ENCODE measurements around the gene ATP2B2. TPM values are rescaled to one million over a fixed set of nuclear protein-coding genes. Genes with fewer than 3 reads are reported as not detected.

The ATP2B2 gene
- total and polyA plus RNA-seq, 2 experiments from 2014 or later: 0.42 to 0.63 TPM

DNA sequence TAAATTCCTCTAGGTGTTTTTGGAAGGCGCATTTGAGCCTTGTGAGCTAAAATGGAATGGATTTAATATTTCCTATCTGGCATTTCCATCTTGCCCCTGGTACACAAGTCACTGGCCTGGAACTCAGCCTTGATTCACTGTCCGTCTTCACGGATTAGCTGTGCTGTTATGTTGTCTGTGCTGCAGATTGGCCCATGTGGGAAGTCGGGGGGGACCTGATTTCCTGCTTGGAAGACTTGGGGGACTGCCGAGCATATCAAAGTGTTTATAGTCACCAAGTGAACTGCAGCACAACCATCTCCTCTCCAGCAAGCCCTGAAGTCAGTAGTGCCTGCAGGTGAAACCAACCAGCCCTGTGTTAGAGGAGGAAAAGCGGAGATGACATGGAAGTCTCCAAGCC lies 224.8 kb downstream of the ATP2B2 start:
- Mint-ChIP-seq H3K4me3 (no peak overlapping the region), H3K27me3 (ENCODE audit: insufficient read depth, low read depth, poor library complexity) (peaks cover 10% of the 10 kb centered on the region), H3K36me3 (ENCODE audit: low read depth) (peaks cover 46% of the 10 kb centered on the region), H3K9me3 (no peaks in the 10 kb centered on the region), H3K4me1 (no peaks in the 10 kb centered on the region; the same call in 2 of the 3 replicates), H3K27ac (no peak overlapping the region)
- TF ChIP-seq EZH2phosphoT487 (IDR thresholded peaks at IDR 0.05; ENCODE audit: unreplicated experiment) (no peak), POLR2AphosphoS5 (IDR thresholded peaks at IDR 0.05; ENCODE audit: low read depth) (no peak), STAT1 (IDR thresholded peaks at IDR 0.05; ENCODE audit: unreplicated experiment) (no peak)
- TF ChIP-seq, protein P1, sequence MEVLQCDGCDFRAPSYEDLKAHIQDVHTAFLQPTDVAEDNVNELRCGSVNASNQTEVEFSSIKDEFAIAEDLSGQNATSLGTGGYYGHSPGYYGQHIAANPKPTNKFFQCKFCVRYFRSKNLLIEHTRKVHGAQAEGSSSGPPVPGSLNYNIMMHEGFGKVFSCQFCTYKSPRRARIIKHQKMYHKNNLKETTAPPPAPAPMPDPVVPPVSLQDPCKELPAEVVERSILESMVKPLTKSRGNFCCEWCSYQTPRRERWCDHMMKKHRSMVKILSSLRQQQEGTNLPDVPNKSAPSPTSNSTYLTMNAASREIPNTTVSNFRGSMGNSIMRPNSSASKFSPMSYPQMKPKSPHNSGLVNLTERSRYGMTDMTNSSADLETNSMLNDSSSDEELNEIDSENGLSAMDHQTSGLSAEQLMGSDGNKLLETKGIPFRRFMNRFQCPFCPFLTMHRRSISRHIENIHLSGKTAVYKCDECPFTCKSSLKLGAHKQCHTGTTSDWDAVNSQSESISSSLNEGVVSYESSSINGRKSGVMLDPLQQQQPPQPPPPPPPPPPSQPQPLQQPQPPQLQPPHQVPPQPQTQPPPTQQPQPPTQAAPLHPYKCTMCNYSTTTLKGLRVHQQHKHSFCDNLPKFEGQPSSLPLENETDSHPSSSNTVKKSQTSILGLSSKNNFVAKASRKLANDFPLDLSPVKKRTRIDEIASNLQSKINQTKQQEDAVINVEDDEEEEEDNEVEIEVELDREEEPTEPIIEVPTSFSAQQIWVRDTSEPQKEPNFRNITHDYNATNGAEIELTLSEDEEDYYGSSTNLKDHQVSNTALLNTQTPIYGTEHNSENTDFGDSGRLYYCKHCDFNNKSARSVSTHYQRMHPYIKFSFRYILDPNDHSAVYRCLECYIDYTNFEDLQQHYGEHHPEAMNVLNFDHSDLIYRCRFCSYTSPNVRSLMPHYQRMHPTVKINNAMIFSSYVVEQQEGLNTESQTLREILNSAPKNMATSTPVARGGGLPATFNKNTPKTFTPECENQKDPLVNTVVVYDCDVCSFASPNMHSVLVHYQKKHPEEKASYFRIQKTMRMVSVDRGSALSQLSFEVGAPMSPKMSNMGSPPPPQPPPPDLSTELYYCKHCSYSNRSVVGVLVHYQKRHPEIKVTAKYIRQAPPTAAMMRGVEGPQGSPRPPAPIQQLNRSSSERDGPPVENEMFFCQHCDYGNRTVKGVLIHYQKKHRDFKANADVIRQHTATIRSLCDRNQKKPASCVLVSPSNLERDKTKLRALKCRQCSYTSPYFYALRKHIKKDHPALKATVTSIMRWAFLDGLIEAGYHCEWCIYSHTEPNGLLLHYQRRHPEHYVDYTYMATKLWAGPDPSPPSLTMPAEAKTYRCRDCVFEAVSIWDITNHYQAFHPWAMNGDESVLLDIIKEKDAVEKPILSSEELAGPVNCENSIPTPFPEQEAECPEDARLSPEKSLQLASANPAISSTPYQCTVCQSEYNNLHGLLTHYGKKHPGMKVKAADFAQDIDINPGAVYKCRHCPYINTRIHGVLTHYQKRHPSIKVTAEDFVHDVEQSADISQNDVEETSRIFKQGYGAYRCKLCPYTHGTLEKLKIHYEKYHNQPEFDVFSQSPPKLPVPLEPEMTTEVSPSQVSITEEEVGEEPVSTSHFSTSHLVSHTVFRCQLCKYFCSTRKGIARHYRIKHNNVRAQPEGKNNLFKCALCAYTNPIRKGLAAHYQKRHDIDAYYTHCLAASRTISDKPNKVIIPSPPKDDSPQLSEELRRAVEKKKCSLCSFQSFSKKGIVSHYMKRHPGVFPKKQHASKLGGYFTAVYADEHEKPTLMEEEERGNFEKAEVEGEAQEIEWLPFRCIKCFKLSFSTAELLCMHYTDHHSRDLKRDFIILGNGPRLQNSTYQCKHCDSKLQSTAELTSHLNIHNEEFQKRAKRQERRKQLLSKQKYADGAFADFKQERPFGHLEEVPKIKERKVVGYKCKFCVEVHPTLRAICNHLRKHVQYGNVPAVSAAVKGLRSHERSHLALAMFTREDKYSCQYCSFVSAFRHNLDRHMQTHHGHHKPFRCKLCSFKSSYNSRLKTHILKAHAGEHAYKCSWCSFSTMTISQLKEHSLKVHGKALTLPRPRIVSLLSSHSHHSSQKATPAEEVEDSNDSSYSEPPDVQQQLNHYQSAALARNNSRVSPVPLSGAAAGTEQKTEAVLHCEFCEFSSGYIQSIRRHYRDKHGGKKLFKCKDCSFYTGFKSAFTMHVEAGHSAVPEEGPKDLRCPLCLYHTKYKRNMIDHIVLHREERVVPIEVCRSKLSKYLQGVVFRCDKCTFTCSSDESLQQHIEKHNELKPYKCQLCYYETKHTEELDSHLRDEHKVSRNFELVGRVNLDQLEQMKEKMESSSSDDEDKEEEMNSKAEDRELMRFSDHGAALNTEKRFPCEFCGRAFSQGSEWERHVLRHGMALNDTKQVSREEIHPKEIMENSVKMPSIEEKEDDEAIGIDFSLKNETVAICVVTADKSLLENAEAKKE (CRISPR knock-in tag; IDR thresholded peaks at IDR 0.05): no peak
- TF ChIP-seq, protein P2, sequence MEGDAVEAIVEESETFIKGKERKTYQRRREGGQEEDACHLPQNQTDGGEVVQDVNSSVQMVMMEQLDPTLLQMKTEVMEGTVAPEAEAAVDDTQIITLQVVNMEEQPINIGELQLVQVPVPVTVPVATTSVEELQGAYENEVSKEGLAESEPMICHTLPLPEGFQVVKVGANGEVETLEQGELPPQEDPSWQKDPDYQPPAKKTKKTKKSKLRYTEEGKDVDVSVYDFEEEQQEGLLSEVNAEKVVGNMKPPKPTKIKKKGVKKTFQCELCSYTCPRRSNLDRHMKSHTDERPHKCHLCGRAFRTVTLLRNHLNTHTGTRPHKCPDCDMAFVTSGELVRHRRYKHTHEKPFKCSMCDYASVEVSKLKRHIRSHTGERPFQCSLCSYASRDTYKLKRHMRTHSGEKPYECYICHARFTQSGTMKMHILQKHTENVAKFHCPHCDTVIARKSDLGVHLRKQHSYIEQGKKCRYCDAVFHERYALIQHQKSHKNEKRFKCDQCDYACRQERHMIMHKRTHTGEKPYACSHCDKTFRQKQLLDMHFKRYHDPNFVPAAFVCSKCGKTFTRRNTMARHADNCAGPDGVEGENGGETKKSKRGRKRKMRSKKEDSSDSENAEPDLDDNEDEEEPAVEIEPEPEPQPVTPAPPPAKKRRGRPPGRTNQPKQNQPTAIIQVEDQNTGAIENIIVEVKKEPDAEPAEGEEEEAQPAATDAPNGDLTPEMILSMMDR (conservative IDR thresholded peaks at IDR 0.05; ENCODE audit: low read depth in 2 of 2): 0 out of 4 replicates have a peak, but pooled peaks of 1 of the 2 experiments have one; percentile 11
- Histone ChIP-seq H3K36me3 (ENCODE audit: insufficient read depth) (peaks cover 10% of the 10 kb centered on the region; the same call in 1 of the 2 replicates), H2AFZ (no peak overlapping the region), H3K4me3 (no peak overlapping the region), H3K27me3 (ENCODE audit: insufficient read depth) (no peaks in the 10 kb centered on the region), H3K79me2 (replicated peaks; ENCODE audit: insufficient read depth) (no peaks in the 10 kb centered on the region), H3K27ac (ENCODE audit: low read depth) (no peak overlapping the region), H3K4me1 (ENCODE audit: insufficient read depth) (no peaks in the 10 kb centered on the region), H4K20me1 (replicated peaks; ENCODE audit: insufficient read depth) (peaks cover 3% of the 10 kb centered on the region; the same call in 1 of the 2 replicates), H3K9me2 (ENCODE audit: insufficient read depth) (no peaks in the 10 kb centered on the region), H3F3A (replicated peaks; ENCODE audit: low read depth) (no peaks in the 10 kb centered on the region), H3K4me2 (no peak overlapping the region)
- ATAC-seq (no peak), DNase-seq (ENCODE audit: low spot score) (no peak)

Measured in GM23338 (cell line).